Ovary (tissue), 9 donors: ENCODE results near the gene KIAA0825. TPM values are rescaled to one million over a fixed set of nuclear protein-coding genes. Genes with fewer than 3 reads are reported as not detected.

Source experiments
- DNase-seq, 5 donors: peaks; one replicate each; pipeline ENCODE4 v3.0.0-alpha.2; 2019 to 2020
- H3K27ac ChIP-seq, 2 donors: fragments of 200-600 bp; one replicate each; pipeline versions ENCODE4 v1.5.1 to v1.8.0; 2019 to 2022
- H3K27me3 ChIP-seq: fragments of 200-600 bp; one replicate; pipeline ENCODE4 v1.8.0; 2022
- H3K36me3 ChIP-seq: fragments of 200-600 bp; sonication (generic); one replicate; pipeline ENCODE4 v1.5.1; 2019
- H3K4me1 ChIP-seq: one replicate; pipeline ENCODE4 v1.8.1; 2013; ENCODE audit warnings: mild to moderate bottlenecking, moderate library complexity; ENCODE audit not compliant: insufficient read depth
- H3K4me3 ChIP-seq: fragments of 200-600 bp; sonication (generic); one replicate; pipeline ENCODE4 v1.5.1; 2017
- H3K9me3 ChIP-seq, 2 donors: fragments of 200-600 bp in 1 of 2; sonication (generic) in 1 of 2; one replicate each; pipeline versions ENCODE4 v1.5.1 to v1.8.1; 2013 to 2019; ENCODE audit warnings: mild to moderate bottlenecking in 1 of 2, moderate library complexity in 1 of 2
- EP300 ChIP-seq: sonication (generic); formaldehyde crosslinking; IDR thresholded peaks from one replicate; pipeline ENCODE4 v1.6.1; 2017; ENCODE audit warnings: antibody characterized with exemption
- POLR2A ChIP-seq: fragments of 450-650 bp; IDR thresholded peaks from one replicate; pipeline ENCODE4 v1.6.1; 2017; ENCODE audit warnings: antibody characterized with exemption, mild to moderate bottlenecking, moderate library complexity
- WGBS, 3 donors: extraction: QIAGEN DNeasy Blood & Tissue Kit in 1 of 3; methylation state at CpG; one replicate each; pipeline versions ENCODE4 v1.1.5 to v1.1.7; 2013 to 2017; 5-methylcytosine and 5-hydroxymethylcytosine counted together
- intact Hi-C, 4 donors: fragments of 100-400 bp; cut with DNase I; formaldehyde crosslinking; loops; one replicate each; pipeline versions ENCODE4 v1.11.0 to v1.15.1; 2022 to 2023
- polyA plus RNA-seq, 2 donors: library from polyadenylated mRNA; stranded (reverse); fragments of 200-250 nt in 1 of 2; fragments of 350-450 nt in 1 of 2; fragmentation: Illumina TruSeq in 1 of 2; extraction: RNeasy Lipid Tissue Mini Kit (QIAGEN cat#74804) in 1 of 2; gene quantifications; one replicate each; pipeline ENCODE4 v1.2.3, GENCODE V29; 2013 to 2014
- total RNA-seq, 7 donors: library from RNA; depleted of rRNA in 2 of 7; stranded (reverse); fragments of >200 nt in 2 of 7; fragmentation: NEBNext Ultra II Directional in 3 of 7; extraction: Animal tissue kit (Norgen Biotek cat#: 25700) in 3 of 7; gene quantifications; one replicate each; pipeline versions ENCODE4 v1.1.0 to v1.2.4, GENCODE V29; 2016 to 2023
- TF ChIP-seq, protein P1 (sequence below), 3 donors: fragments of 450-650 bp in 2 of 3; fragments of 200-600 bp in 1 of 3; IDR thresholded peaks; one replicate each; pipeline versions ENCODE4 v1.5.1 to v1.8.0; 2016 to 2022; ENCODE audit warnings: antibody characterized with exemption in 3 of 3, mild to moderate bottlenecking in 1 of 3
- donor health status: DM: no; HTN: no; CAD: no; lungs with moderate emphysema.
- donor health status: DM: no; HTN: no; CAD: no.
- donor health status: Bipolar disorder and iron deficiency.
- donor health status: DM: yes; HTN: yes; CAD: no.
- donor health status: DM: no; HTN: no; CAD: no.
- donor health status: DM: yes; HTN: yes; CAD: no.

Gene KIAA0825
- total and polyA plus RNA-seq, 9 donors: 0.70 to 12.4 (median 3.9) TPM

GRCh38 chr5:94113087-94113486 is 505.3 kb downstream of the KIAA0825 start:
- DNase-seq: no peak
- H3K4me1 ChIP-seq: peaks cover 2% of the 10 kb centered on the region
- no peaks in the 10 kb centered on the region for H3K27me3 ChIP-seq
- intact Hi-C loops: no loop called here
- H3K27ac ChIP-seq: no peak overlapping the region
- TF ChIP-seq, protein P1, sequence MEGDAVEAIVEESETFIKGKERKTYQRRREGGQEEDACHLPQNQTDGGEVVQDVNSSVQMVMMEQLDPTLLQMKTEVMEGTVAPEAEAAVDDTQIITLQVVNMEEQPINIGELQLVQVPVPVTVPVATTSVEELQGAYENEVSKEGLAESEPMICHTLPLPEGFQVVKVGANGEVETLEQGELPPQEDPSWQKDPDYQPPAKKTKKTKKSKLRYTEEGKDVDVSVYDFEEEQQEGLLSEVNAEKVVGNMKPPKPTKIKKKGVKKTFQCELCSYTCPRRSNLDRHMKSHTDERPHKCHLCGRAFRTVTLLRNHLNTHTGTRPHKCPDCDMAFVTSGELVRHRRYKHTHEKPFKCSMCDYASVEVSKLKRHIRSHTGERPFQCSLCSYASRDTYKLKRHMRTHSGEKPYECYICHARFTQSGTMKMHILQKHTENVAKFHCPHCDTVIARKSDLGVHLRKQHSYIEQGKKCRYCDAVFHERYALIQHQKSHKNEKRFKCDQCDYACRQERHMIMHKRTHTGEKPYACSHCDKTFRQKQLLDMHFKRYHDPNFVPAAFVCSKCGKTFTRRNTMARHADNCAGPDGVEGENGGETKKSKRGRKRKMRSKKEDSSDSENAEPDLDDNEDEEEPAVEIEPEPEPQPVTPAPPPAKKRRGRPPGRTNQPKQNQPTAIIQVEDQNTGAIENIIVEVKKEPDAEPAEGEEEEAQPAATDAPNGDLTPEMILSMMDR (IDR thresholded peaks at IDR 0.05): no peak
- TF ChIP-seq POLR2A (no peak), EP300 (no peak)
- WGBS, 3 donors: 85 to 95% (median 89%) methylated on average over 2 of the region's 2 CpGs
- H3K4me3 ChIP-seq: no peak overlapping the region
- no peaks in the 10 kb centered on the region for H3K9me3 ChIP-seq
- H3K36me3 ChIP-seq: no peaks in the 10 kb centered on the region

DNA sequence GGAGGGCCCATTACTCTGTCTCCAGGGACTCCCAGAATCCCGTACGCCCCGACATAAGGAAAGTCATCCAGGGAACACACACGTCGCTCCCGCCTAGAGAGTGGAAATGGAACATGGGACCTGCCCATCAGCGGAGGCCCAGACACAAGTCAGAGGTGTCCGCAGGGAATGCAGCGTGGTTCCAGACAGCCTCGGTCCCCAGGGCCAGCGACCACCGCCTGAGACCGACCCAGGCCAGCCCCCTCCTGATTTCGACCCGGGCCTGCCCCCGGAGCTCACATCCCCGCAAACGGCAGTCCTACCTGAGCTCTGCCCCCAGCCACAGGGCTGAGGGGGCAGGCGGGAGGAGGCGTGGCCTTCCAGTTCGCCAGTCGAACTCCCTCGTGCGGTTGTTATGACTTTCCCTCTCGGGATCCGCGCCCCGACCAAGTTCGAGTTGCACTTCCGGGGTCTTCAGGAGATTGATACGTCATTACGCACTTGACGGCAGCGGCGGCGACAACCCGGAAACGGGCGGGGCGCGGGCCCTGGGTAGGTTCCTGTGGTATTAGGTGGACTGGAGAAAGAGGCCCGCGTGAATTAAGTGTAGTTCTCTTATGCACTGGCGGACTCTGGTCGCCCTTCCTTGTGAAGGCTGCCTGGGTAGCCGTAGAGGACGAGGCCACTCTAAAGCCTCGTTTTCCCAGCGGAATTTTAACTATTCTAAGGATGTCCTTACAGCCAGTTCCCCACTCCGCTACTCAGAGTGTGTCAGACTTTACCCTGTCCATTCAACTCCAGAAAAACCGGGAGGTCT is 507.0 kb downstream of the KIAA0825 start:
- H3K4me3 ChIP-seq: peak overlapping the region; percentile 86
- no peaks in the 10 kb centered on the region for H3K27me3 ChIP-seq
- peak overlapping the region; percentile 83 to 90 for H3K27ac ChIP-seq
- peaks cover 2% of the 10 kb centered on the region for H3K4me1 ChIP-seq
- H3K36me3 ChIP-seq: no peaks in the 10 kb centered on the region
- 1 to 2% (median 2%) methylated on average over 48 to 51 of the region's 51 CpGs for WGBS, 3 donors
- TF ChIP-seq POLR2A: peak; percentile 65
- TF ChIP-seq EP300: no peak
- TF ChIP-seq, protein P1 (IDR thresholded peaks at IDR 0.05): peak in 1 of 3 donors; percentile 32
- H3K9me3 ChIP-seq: no peaks in the 10 kb centered on the region
- DNase-seq: peak; percentile 92 to 96 (median 94)
- intact Hi-C loops: no loop called here

DNA sequence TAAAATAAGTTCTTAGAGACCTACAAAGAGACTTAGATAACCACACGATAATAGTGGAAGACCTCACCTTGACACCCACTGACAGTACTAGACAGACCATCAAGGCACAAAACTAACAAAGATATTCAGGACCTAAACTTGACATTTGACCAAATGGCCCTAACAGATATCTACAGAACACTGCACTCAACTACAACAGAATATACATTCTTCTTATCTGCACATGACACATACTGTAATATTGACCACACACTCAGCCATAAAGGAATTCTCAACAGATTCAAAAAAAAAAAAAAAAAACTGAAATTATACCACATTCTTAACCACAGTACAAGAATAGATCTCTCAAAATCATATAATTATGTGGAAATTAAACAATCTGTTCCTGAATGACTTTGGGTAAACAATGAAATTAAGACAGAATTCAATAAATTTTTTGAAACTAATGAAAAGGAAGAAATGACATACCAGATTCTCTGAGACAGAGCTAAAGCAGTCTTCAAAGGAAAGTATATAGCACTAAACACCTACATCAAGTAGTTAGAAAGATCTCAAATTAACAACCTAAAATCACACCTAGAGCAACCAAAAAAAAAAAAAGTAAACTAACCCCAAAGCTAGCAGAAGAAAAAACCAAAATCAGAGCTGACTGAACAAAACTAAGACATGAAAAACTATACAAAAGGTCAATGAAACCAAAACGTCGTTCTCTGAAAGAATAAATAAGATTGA is 514.7 kb downstream of the KIAA0825 start:
- H3K27me3 ChIP-seq: no peaks in the 10 kb centered on the region
- intact Hi-C loops: no loop called here
- no peak for TF ChIP-seq EP300
- TF ChIP-seq, protein P1 (IDR thresholded peaks at IDR 0.05): no peak
- TF ChIP-seq POLR2A: no peak
- 68 to 86% (median 82%) methylated on average over 3 of the region's 3 CpGs for WGBS, 3 donors
- no peak overlapping the region for H3K27ac ChIP-seq
- no peaks in the 10 kb centered on the region for H3K4me1 ChIP-seq
- H3K4me3 ChIP-seq: no peak overlapping the region
- DNase-seq: no peak
- no peaks in the 10 kb centered on the region for H3K9me3 ChIP-seq
- H3K36me3 ChIP-seq: no peaks in the 10 kb centered on the region

Other genes starting within 250 kb of the KIAA0825 start
- 10 to 100 TPM in 1 of 7 donors, 1 to 10 TPM in 6; 3.8 to 11.2 (median 5.3) TPM for gene SLF1, start 65 bp upstream of the KIAA0825 start, total RNA-seq
- gene SLF1, start 65 bp upstream of the KIAA0825 start, polyA plus RNA-seq: 1 to 10 TPM; 2.4 to 2.8 TPM